Stimulated activated CD8-positive, alpha-beta memory T cell treated with anti-CD3 and anti-CD28 coated beads, Interleukin-4, amount 100 ng/mL, for 1 hour (primary cell): ENCODE measurements around the gene ALG14.

ENCODE experiments used
- DNase-seq, 2 donors: peaks; one replicate each; pipeline ENCODE4 v3.0.0-alpha.2; 2020; ENCODE audit warnings: low read depth in 2 of 2, low spot score in 1 of 2

Gene ALG14

DNA sequence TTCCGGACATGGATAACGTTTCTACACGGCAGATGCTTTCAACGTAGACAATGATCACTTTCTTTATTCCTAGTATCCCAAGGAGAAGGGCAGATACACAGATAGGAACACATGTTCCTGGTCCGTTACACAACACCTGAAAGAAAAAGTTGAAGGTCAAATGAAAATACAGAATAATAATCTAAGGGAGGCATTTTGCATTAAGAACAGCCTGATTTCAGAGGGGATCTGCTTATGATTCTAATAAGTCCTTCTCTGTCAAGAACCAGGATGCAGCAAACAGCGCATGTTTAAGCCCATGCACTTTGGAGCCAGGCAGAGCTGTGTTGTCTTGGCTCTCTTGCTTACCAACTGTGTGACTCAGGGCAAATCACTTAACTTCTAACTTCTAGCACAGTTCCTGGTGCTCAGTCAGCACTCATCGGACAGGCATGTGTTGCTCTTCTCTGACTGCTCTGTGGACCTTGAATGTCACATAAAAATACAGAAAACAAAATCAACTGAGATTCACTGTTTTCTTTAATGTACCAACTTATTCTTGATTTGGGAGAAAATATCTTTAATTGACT, 89.5 kb downstream of the ALG14 start:
- no peak for DNase-seq

DNA sequence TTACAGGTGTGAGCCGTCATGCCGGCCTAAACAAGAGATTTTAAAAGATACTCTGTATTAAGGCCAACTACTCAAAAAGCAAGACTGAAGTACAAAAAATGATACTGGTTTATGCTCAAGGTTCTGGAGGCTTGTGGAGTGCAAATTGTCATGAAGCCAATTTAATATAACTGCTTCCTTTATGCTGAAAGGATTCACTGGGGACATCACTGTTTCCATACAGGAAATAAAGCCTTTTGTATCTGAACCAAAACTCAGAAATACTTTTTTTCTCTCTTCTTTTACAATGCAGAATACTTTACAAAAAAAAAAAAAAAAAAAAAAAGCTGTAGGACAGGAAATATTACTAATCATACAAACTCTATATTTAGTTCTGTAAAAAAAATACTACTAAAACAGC, 90.4 kb downstream of the ALG14 start:
- DNase-seq: no peak

DNA sequence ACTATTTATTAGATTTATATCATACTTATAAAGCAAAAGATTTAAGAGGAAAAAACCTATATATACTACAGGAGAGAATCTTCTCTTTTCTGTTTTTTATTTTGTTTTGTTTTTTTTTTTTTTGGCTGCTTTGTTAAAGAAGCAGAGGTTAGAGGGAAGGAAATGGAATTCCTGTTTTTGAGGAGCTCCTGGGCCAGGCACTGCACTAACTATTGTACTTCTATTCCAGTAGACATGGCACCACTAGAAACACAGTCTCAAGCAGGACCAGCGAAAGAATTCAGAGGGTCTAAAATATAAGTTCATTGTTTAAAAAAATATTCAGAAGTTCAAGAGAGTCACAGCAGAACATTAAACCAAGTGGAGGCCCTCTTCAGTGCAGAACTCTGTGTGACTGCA, 91.2 kb downstream of the ALG14 start:
- no peak for DNase-seq

DNA sequence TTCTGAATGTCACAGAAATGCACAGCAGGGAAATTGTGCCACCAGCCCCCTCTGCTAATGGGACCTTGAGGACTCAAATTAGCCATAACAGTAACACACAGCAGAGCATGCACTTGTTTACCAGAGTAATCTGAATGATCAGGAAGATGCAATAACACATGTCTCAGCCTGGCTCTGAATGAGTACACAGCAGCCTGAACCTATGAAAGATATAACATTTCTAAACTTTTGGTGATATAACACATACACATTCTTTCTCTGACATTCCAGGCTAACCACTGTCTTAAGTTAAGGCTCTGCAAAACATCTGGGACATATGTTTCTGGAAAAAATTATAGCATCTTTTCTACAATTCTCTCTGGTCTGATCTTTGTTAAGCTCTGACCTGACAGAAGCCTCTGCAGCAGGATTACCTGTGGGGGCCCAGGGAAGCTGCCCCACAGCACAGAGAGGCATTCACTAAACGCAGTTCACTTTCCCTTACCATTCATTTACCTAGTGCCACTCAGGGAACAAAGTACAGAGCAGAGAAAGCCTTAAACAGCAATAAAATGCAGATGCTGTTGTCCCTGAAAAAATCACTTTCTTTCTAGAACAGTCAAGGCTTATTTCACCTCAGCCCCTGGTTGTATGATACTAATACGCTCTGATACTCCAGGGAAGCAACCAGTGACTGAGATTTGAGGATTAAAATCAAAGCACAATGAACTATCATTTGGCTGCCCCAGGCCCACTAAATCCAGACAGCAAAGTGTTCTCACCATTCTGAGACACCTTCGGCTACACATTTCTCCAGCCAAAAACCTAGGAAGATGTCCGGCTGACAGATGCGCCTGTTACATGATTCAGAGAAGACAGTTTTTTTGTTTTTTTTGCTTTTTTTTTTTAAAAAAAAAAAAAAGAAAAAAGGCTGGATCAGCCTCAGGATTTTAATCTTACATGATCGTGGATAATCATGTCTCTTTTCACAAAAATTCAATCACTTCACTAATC, 91.9 kb downstream of the ALG14 start:
- no peak for DNase-seq

DNA sequence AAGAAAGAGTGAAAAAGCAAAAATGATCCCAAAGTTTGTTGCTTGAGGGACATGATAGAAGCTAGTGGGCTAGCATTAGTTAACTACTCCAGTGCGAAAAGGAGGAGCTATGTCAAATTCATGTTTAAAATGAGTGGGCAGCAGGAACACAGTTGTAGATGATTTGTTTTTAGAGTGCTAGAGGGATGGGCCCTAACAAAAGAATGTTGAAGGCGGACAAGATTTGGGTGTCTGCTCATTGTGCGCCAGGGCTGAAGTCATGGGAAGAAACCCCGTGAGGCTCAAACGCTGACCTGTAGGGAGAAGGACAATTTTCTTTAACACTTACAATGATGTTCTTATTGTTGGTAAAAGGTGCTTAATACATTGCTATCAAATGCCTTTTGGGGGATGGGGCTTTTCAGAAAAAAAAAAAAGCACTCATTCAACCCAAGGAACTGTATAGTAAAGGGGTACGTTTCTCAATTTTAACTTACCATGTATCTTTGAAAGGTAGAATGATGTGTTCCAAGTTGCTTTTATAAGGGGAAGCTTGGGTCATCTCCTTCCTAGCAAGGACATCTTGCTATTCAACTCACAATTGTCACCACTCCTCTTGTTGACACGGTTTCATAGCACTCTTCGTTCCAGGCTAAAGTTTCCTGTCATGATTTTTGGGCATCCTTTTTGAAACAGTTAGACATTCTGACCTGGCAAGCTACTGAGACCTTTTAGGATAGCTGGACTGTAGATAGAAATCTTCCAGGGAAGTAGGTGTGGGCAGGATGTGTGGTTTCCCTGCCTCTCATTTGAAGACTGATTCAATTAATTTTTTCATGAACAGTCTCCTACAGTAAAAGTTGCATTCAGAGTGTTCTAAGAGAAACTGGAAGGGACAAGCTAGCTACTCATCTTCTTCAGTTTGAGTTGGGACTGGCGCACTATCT, 92.8 kb downstream of the ALG14 start:
- no peak for DNase-seq

DNA sequence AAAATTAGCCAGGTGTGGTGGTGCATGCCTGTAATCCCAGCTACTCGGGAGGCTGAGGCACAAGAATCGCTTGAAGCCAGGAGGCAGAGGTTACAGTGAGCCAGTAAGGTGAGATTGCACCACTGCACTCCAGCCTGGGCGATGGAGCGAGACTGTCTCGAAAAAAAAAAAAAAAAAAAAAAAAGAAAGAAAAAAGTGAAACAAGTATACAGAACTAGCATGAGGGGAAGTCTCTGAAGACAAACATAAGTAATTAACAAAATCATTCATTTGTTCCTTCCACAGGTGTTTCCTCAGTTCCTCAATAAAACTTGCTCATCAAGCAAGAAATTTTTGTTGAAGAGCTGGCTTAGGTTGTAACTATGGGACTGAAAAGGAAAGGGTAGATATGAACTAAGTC, 93.6 kb downstream of the ALG14 start:
- DNase-seq: no peak

DNA sequence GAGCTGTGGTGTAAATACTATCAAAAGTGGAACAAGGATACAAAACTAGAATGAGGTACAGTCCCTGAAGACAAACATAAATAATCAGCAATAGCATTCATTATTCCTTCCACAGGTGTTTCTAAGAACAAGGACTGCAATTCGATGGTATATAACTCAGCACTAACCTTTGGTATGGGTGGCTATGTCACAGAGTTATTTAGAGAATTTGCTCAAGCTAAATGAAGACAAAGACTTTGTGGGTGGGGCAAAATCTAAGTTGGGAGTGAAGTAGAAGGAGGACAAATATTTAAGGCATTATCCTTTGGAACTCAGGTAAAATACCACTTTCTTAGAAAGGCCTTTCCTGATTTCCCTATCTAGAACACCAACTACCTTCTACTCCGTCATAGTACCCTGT, 94.3 kb downstream of the ALG14 start:
- no peak for DNase-seq

DNA sequence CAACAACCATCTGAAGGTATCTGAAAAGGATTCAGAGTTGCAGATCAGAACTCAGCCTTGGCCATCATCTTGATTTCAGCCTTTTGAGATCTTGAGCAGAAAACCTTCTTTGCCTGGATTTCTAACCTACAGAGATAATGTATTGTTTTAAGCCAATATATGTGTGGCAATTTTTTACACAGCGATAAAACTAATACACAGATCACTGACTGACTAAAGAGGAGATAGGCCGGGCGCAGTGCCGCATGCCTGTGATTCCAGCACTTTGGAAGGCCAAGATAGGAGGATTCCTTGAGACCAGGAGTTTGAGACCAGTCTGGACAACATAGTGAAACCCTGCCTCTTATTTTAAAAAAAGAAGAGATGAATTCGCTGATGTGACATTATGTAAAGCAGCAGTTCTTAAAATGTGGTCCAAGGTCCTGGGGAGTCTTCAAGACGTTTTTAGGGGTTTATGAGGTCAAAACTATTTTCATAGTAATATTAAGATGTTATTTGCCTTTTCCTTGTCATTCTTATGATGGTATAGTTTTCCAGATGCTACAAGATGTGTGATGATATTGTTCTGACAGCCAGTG, 95.7 kb downstream of the ALG14 start:
- DNase-seq: no peak

DNA sequence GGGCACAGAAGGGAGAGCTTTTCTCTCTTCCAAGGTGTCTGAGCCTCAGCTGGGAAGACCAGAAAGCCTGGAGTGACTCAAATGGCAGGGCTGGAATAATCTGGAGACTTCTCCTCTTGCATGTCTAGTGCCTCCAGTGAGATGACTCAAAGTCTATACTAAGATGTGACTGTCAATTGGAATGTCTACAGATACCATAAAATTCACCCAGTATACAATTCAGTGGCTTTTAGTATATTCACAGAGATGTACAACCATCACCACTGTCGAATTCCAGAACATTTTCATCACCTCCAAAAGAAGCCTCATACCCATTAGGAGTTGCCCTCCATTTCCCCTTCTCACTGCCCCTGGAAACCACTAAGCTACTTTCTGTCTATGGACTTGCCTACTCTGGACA, 97.9 kb downstream of the ALG14 start:
- DNase-seq: no peak

DNA sequence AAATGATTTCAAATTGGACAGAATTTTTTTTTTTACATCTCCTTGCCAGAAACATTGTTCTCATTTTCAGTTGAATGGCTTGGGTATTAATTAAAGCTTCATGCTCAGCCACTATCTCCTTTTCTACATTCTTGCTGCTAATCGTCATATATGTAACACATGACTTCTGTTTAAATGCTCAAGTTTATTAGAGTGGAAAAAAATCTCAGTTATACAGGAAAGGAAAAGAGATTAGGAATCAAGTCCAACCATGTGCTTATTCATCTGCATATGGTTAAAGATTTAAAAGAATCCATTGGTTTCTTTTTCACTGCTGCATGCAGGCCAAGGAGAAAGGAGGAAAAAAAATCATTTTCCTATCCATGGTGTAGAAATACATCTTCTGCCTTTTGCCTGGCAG, 98.5 kb downstream of the ALG14 start:
- DNase-seq: no peak

DNA sequence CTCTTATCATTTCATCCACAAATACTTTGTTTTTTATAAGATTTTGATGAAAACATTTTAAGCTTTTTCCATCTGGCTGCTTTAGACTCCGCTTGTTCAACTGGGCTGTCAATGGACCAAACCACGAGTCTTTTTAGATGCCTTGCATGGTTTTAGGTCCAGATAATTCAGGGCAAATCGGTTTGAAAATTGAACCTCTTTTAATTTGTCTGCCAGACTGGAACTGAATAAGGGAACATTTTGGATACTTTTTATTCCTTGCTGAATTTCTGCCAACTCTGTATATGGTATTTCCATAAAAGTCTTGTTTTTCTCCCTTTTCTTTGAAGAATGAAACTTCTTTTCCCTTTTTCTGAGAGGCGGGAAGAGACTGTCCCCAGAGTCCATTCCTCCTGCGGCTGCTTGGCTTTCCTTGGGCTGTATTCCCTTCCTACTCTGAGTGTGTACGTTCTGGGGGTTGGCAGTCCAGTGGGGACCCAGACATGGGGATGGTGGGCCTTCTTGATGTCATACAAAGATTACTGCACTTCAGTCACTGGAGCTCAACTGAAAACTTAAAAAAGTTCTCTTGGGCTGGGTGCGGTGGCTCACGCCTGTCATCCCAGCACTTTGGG, 99.3 kb downstream of the ALG14 start:
- no peak for DNase-seq

DNA sequence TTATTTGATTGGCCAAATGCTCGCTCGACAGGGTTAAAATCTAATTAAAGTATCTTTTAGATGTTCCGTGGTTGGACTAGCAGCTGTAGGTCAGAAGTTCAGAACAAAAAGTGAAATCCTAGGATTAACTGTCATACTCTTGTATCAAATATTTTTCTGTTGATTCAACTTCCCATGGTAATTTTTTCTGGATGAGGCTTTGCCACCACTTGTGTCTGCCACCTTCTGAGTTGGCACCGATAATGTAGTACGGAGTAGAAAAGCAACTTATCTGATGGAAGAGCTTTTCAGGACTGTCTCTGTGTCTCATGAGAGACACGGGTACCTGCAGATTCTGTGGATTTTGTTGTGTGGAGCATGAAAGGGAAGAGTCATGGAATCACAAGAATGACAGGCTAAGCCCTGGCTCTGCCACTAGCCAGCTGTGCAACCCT, 101.2 kb downstream of the ALG14 start:
- DNase-seq: no peak

DNA sequence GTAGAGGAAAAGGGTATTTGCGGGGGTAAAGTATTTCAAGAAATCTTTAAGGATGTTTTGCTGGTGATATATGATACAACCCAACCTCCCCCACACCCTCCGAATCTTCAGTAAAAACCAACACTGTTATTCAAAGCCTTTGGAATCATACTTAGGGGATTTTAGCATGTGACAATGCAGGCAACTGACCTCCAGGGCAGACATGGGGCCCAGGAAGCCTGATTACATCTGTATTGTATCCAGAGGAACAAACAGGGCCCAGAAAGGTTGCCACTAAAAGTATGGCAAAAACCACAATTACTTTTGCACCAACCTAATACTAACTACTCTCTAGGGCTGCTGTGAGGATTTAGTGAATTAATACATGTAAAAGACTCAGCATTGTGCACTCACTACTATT, 102.0 kb downstream of the ALG14 start:
- DNase-seq: no peak

DNA sequence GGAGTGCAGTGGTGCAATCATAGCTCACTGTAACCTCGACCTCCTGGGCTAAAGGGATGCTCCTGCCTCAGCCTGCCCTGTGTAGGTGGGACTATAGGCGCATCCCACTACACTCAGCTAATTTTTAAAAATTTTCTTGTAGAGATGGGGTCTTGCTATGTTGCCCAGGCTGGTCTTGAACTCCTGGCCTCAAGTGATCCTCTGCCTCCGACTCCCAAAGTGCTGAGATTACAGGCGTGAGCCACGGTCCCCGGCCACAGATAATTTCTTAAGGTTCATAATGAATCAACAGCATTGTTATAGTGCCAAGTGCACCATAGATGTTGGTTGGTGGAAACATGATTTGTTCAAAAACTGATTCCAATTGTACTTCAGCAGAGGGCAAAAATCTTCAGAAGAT, 103.6 kb downstream of the ALG14 start:
- DNase-seq: no peak

DNA sequence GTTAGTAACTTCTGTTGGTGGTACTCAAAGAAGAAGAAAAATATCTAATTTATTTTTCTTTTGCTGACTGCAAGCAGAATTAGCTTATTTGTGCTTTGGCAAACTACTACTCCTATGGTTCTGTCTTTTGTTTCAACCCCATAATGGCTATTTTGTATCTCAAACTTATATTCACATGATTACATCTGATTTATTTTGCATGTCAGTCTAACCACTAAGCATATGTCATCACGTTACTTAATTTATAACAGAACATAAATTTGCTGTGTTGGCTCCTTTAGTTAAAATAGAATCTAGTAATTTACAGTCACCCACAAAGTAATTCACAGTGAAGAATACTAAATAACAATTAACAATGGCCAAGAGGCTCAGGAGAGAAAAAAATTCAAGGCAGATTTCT, 106.7 kb downstream of the ALG14 start:
- DNase-seq: no peak

DNA sequence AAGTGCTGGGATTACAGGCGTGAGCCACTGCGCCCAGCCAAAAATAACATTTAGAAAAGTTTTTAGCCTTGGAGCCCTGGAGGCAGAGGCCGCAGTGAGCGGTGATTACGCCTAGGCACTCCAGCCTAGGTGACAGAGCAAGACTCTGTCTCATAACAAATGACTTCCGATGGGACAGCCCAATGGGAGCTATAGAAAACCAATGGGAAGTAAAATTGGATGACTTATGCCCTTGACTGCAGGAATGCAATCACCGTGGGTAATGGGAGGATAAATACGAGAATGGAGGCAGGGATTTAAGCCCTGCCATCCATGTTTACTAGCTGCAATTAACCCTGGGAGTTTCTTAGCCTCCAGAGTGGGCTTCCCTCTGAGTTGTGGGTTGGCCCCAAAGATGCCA, 108.9 kb downstream of the ALG14 start:
- no peak for DNase-seq

DNA sequence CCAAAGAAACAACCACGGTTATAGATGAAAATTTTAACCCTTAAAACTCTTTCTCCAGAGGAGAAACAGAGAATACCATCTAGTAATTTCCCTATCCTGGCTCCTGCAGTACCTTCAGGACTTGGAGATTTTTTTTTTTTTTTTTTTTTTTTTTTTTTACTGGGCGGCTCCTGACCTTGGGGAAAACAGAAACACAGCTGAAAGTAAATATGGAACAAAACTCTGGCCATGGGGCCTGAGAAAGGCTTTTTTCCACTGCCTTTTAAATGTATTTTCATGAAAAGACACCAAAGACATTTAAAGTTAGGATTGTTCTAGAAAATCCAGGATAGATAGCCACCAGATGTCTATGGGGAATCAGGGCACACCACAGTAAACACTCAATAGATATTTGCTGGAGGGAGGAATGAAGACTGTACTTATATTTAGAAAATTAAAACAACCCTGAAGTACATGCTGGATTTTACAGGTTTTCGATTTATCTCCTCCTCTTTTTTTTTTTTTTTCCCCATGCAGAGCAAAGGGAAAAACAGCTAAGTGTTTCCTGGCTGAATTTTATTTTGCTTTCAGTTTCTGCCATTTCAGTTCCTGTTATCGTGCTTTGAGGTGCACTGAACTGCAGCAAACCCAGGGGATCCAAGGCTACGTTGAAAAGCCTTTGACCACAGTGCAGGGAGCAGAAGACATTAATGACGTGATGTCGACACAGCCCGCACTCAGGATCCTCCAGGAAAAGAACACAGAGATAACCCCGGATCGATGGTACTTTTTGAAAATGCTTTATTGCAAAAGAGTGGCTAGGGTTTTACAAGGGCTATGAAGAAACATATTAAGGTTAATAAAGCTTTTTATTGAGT, 110.1 kb downstream of the ALG14 start:
- no peak for DNase-seq

DNA sequence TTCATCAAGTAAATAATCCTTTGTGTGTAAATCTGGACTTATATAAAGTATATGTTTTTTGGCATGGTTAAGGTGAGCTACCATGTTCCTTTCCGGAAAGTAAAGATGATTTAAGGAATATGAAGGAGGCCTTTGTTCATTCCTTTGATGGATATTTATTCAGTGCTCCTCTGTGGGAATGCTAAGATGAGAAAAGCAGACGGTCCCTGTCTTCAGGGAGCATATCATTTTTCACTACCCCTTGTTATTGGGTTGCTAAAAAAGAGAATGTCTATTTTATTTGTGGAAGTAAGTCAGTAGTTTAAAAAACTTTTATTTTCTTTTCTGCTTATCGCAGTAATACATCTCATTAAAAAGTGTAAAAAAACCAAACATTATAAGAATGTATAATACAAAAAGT, 110.8 kb downstream of the ALG14 start:
- no peak for DNase-seq

DNA sequence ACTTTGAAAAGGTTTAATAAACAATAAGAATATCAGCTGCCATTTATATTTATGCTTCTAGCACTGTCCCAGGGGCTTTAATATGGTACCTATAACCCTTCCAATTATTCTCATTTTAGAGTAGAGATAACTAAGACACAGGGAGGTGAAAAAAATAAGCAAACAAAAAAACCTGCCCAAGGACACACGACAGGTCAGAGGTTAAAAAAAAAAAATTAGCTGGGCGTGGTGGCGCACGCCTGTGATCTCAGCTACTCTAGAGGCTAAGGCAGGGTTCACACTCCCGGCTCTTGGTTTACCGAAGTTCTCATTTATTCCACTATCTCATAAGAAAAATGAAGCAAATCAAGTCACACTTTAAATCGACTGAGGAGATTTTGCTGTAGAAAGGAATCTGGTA, 111.2 kb downstream of the ALG14 start:
- no peak for DNase-seq

DNA sequence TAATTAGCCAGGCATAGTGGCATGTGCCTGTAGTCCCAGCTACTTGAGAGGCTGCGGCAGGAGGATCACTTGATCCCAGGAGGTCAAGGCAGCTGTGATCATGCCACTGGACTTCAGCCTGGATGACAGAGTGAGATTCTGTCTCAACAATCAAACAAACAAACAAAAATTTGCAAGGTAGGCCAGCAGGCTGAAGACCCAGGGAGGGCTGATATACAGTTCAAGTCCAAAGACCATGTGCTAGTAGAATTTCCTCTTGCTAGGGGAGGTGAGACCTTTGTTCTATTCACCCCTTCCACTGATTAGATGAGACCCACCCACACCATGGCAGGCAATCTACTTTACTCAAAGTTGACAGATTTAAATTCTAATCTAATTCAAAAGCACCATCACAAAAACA, 114.7 kb downstream of the ALG14 start:
- DNase-seq: no peak
